Inflammatory macrophage treated with lipopolysaccharide for 1 hour (primary cell): Measurements from ENCODE around the gene ESCO1.

Source experiments
- DNase-seq, 2 donors: peaks; one replicate each; pipeline ENCODE4 v3.0.0-alpha.2; 2020 to 2022

ESCO1 gene

GRCh38 chr18:21575656-21576055 lies 24.8 kb downstream of the ESCO1 start:
- DNase-seq = no peak

- DNase-seq = no peak
These were observed 28.7 kb downstream of the ESCO1 start for GRCh38 chr18:21571772-21572171.

- no peak for DNase-seq
These were observed 41.3 kb downstream of the ESCO1 start for GRCh38 chr18:21559195-21559594.

GRCh38 chr18:21557607-21558253 lies 42.8 kb downstream of the ESCO1 start:
- no peak for DNase-seq

DNA sequence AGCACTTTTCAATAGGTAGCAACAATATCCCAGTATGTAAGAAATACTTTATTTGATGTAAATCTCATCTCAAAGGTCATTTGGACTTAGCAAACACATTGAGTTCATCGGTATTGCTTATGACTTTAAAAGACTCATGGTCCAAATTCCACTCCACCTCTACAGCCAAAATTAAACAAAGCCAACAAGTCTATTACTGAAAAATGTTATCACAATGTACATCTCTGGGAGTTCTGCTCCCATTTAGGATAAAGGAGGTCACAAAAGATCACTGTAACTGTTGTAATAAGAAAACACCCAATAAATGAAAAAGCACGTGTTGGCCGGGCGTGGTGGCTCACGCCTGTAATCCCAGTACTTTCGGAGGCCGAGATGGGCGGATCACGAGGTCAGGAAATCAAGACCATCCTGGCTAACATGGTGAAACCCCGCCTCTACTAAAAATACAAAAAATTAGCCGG lies 50.0 kb downstream of the ESCO1 start:
- no peak for DNase-seq

GRCh38 chr18:21548647-21549046 lies 51.9 kb downstream of the ESCO1 start:
- no peak for DNase-seq

- no peak for DNase-seq
These were observed 54.1 kb downstream of the ESCO1 start for GRCh38 chr18:21546423-21546822.

GRCh38 chr18:21538230-21538629 lies 62.3 kb downstream of the ESCO1 start:
- DNase-seq = no peak

GRCh38 chr18:21534327-21534726 lies 66.2 kb downstream of the ESCO1 start:
- DNase-seq = no peak

GRCh38 chr18:21526463-21526862 lies 74.0 kb downstream of the ESCO1 start:
- no peak for DNase-seq

DNA sequence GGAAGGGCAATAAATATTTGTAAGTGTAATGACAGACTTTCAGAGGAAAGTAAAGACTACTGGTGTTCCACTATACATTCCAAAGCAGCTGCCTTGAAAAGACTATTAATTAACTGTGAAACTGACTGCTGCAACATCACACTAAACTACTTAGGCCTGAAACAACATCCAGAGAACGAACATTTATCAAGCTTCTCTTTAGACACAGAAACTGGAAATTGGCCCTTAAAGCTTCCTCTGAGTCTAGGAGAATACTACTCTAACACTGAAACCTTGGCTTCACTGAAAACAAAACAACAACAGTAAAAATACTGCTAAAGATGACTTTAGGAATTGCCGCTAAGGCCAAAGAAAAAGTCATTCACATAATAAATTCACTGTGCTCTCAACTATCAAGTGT lies 74.6 kb downstream of the ESCO1 start:
- DNase-seq = no peak

DNA sequence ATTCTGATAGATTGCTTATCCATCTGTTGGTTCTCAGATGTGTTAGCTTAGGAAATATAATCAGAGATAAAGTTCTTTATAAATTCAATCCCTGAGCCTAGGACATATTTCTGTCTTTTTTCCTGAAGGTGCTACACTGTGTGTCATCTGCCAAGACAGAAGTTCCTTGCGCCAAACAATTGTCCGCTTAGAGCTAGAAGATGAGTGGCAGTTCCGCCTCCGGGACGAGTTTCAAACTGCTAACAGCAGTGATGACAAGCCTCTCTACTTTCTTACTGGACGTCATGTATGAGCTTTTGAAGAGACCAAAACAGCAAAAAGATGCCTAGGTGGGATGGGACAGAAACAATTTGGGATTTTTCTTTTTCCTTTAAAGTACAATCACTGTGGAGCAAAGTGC lies 78.0 kb downstream of the ESCO1 start:
- no peak for DNase-seq

DNA sequence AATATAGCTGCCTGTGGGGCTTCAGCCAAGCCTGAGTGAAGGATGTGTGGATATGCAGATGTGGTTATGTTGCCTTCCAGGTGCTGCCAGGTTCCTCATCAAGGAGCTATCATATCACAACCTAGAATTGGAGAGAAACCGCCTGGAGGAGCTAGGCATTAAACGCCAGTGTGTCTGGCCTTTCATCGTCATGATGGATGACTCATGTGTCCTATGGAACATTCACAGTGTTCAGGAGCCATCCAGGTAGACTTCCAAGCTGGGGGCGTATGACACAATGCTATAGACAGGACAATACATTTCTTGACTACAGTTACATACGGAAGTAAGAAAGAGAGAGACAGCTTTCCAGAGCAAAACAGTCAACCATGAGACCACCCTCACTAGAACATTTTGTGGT lies 86.8 kb downstream of the ESCO1 start:
- DNase-seq = no peak

GRCh38 chr18:21513292-21513691 lies 87.2 kb downstream of the ESCO1 start:
- no peak for DNase-seq

GRCh38 chr18:21509062-21509461 lies 91.4 kb downstream of the ESCO1 start:
- DNase-seq = no peak

GRCh38 chr18:21507913-21508701 lies 92.4 kb downstream of the ESCO1 start:
- DNase-seq = no peak

- no peak for DNase-seq
These were observed 97.8 kb downstream of the ESCO1 start for GRCh38 chr18:21502661-21503060.

- DNase-seq = no peak
These were observed 100.5 kb downstream of the ESCO1 start for GRCh38 chr18:21499997-21500396.

DNA sequence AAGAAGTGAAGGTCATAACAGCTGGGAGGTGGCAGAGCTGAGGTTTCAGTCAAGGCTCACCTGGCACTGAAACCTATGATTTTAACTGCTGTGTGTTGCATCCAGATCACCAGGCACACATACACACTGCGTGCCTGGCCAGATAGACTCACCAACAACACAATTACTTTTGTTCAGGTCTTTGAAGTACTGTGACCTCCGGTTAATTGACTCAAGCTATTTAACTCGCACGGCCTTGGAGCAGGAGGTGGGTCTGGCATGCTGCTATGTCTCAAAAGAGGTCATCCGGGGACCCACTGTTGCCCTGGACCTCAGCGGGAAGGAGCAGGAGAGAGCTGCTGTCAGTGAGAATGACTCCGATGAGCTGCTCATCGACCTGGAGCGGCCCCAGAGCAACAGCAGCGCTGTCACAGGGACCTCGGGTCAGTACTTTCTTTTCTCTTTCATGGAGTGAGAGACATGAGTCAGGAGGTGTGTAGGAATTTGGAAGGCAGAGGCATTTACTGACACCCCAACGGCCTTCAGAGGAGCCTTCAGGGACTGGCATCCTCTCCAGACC lies 104.1 kb downstream of the ESCO1 start:
- no peak for DNase-seq

DNA sequence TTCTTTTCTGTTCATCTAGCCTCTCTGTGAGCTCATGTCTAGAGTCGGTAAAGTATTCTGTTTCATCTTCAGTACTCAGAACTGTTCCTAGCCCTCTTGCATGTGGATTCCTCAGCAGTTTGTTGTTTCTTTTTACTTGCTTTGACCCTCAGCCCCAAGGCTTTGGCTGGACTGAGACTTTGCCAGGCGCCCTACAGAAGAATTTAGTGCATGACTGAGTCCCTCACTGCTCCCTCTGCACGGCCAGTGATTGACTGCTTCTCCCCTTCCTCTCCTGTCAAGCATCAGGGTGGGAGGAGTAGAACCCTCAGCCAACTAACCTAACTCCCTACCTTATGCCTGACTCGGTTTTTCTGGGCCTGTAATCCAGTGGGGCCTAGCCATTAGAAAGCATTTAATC lies 109.8 kb downstream of the ESCO1 start:
- no peak for DNase-seq

DNA sequence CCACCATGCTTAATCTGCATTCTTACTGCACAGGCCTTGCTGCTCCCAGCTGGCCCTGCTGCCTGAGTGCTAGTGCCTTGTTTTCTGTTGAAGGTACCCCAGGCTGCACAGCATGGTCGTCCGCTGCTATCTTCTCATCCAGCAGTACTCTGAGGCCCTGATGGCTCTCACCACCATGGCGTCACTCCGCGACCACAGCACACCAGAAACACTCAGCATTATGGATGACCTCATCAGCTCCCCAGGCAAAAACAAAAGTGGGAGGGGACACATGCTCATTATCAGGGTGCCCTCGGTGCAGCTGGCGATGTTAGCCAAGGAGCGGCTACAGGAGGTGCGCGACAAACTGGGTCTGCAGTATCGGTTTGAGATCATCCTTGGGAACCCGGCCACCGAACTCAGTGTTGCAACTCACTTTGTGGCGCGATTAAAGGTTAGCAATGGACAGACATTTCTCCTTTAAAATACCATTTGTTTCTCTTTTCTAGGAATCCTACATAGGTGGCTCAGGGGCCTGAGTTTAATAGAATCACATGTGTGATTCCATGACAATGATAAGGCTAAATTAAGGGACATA lies 110.5 kb downstream of the ESCO1 start:
- DNase-seq = no peak

DNA sequence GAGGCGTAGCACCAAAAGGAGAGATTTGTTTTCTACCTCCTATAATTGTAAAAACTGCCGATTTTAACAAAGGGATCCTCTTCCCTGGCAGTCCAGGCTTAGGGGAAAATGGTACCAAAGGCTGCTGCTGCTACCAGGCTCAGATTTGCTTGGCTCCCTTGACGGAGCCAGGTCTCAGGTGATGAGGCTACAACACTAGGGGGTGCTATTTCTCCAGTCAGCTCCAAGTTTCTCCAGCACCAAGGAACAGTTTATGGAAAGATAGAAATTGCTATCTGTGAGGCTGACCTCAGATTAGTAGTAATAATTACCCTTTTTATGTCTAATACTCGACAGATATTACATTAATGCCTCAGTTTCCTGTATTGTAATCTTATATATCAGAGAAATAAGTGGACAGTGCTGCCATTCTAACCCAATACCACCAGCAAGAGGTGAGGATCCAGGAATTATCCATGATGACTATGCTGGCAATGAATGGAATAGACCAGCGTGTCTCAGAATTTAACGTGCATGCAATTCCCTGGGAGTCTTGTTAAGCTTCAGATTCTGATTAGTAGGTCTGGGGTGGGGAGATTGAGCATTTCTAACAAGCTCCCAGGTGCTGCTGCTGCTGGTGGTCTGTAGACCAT lies 111.3 kb downstream of the ESCO1 start:
- DNase-seq = peak; percentile 6 to 49

GRCh38 chr18:21486905-21487437 lies 113.5 kb downstream of the ESCO1 start:
- DNase-seq = no peak
